ENCODE data around the gene ERBB2. TPM values are rescaled to one million over a fixed set of nuclear protein-coding genes. Genes with fewer than 3 reads are reported as not detected.
A peak's percentile ranks its signal among the peaks of the same experiment; 100 is the strongest.
"Not testable (repeated sequence)": the region's sequence is repeated elsewhere in the genome, so short reads cannot be mapped to it uniquely, and the experiment has no call there.

Gene ERBB2
- total RNA-seq, 1 donor, result 44.2 TPM

DNA sequence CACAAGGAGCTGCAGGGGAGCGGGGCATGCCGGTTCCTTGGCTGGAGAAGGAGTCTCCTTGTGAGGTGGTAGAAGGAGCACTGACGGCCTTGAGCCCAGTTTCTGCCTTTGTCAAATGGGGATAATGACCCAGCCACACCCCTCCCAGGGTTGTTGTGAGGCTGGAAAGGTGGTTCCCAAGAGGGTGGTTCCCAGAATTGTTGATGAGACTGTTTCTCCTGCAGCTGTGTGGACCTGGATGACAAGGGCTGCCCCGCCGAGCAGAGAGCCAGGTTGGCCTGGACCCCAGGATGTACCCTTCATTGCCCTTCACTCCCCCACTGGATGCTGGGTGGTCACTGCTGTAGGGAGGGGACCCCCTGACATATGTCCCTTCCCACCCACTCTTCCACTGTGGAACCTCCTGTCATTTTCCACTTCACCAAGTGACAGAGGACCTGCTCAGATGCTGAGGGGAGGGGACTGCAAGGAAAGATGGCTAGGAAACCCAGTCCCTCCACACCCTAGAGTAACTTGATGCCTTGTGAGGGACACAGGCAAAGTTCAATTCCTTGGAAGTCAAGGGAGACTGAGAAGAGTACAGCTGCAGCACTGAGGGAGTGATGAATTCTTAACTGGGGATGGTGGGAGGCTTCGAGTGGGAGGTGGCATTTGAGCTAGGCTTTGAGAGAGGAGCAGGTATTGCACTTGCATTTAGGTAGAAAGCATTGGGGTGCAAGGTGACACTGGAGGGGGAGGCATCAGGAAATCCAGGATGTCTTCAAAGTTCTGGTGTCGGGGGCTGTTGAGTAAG, 19.9 kb downstream of the ERBB2 start:
- Histone ChIP-seq H4K20me1 (ENCODE audit: insufficient read depth, low read length) (no peaks in the 10 kb centered on the region), H3K36me3 (ENCODE audit: insufficient read depth, low read length) (peaks cover 40% of the 10 kb centered on the region), H3K4me1 (ENCODE audit: insufficient read depth, low read length) (no peaks in the 10 kb centered on the region), H2AFZ (ENCODE audit: low read length) (no peak overlapping the region), H3K79me2 (ENCODE audit: insufficient read depth, low read length) (no peaks in the 10 kb centered on the region), H3K9me3 (ENCODE audit: low read depth, low read length) (no peaks in the 10 kb centered on the region), H3K27ac (ENCODE audit: low read depth, low read length) (no peak overlapping the region), H3K4me2 (ENCODE audit: insufficient read depth, low read length) (no peak overlapping the region), H3K4me3 (ENCODE audit: insufficient read depth, low read length) (no peak overlapping the region), H3K27me3 (ENCODE audit: insufficient read depth, low read length) (no peaks in the 10 kb centered on the region)
- TF ChIP-seq, protein P1, sequence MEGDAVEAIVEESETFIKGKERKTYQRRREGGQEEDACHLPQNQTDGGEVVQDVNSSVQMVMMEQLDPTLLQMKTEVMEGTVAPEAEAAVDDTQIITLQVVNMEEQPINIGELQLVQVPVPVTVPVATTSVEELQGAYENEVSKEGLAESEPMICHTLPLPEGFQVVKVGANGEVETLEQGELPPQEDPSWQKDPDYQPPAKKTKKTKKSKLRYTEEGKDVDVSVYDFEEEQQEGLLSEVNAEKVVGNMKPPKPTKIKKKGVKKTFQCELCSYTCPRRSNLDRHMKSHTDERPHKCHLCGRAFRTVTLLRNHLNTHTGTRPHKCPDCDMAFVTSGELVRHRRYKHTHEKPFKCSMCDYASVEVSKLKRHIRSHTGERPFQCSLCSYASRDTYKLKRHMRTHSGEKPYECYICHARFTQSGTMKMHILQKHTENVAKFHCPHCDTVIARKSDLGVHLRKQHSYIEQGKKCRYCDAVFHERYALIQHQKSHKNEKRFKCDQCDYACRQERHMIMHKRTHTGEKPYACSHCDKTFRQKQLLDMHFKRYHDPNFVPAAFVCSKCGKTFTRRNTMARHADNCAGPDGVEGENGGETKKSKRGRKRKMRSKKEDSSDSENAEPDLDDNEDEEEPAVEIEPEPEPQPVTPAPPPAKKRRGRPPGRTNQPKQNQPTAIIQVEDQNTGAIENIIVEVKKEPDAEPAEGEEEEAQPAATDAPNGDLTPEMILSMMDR (IDR thresholded peaks at IDR 0.05; ENCODE audit: extremely low read depth, low read depth, low read length), result no peak
- DNase-seq (ENCODE audit: insufficient read length, low spot score, missing footprints), result peak; percentile 61

GRCh38 chr17:39722104-39722503, 22.2 kb downstream of the ERBB2 start:
- Histone ChIP-seq H3K79me2 (ENCODE audit: insufficient read depth, low read length) (no peaks in the 10 kb centered on the region), H3K4me3 (ENCODE audit: insufficient read depth, low read length) (no peak overlapping the region), H3K36me3 (ENCODE audit: insufficient read depth, low read length) (peaks cover 43% of the 10 kb centered on the region), H3K27ac (ENCODE audit: low read depth, low read length) (no peak overlapping the region), H4K20me1 (ENCODE audit: insufficient read depth, low read length) (no peaks in the 10 kb centered on the region), H3K4me2 (ENCODE audit: insufficient read depth, low read length) (no peak overlapping the region), H3K9me3 (ENCODE audit: low read depth, low read length) (no peaks in the 10 kb centered on the region), H3K4me1 (ENCODE audit: insufficient read depth, low read length) (no peaks in the 10 kb centered on the region), H3K27me3 (ENCODE audit: insufficient read depth, low read length) (no peaks in the 10 kb centered on the region), H2AFZ (ENCODE audit: low read length) (no peak overlapping the region)
- DNase-seq (ENCODE audit: insufficient read length, low spot score, missing footprints), result no peak
- TF ChIP-seq, protein P1 (IDR thresholded peaks at IDR 0.05; ENCODE audit: extremely low read depth, low read depth, low read length), result no peak

DNA sequence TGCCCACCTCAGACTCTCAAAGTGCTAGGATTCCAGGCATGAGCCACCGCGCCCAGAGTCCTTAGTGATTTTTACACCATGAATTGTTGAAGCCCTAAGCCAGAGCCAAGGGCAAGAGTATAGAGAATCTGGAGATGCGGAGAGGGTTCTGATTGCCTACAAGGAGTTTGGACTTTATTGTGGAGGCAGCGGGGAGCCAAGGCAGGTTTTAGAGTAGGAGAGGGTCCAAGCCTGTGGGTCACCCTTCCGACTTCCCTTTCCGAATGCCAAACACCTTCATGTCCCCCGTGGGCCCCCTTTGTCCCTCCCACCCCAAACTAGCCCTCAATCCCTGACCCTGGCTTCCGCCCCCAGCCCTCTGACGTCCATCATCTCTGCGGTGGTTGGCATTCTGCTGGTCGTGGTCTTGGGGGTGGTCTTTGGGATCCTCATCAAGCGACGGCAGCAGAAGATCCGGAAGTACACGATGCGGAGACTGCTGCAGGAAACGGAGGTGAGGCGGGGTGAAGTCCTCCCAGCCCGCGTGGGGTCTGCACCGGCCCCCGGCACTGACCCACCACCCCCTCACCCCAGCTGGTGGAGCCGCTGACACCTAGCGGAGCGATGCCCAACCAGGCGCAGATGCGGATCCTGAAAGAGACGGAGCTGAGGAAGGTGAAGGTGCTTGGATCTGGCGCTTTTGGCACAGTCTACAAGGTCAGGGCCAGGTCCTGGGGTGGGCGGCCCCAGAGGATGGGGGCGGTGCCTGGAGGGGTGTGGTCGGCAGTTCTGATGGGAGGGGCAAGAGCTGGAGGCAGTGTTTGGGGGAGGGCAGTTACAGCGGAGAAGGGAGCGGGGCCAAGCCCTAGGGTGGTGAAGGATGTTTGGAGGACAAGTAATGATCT, 23.3 kb downstream of the ERBB2 start:
- H4K20me1 ChIP-seq (ENCODE audit: insufficient read depth, low read length), result no peaks in the 10 kb centered on the region
- no peak overlapping the region for H3K4me3 ChIP-seq (ENCODE audit: insufficient read depth, low read length)
- H3K4me1 ChIP-seq (ENCODE audit: insufficient read depth, low read length), result no peaks in the 10 kb centered on the region
- H3K27me3 ChIP-seq (ENCODE audit: insufficient read depth, low read length), result no peaks in the 10 kb centered on the region
- no peak overlapping the region for H3K27ac ChIP-seq (ENCODE audit: low read depth, low read length)
- H2AFZ ChIP-seq (ENCODE audit: low read length), result no peak overlapping the region
- H3K36me3 ChIP-seq (ENCODE audit: insufficient read depth, low read length), result peaks cover 37% of the 10 kb centered on the region
- TF ChIP-seq, protein P1 (IDR thresholded peaks at IDR 0.05; ENCODE audit: extremely low read depth, low read depth, low read length), result no peak
- DNase-seq (ENCODE audit: insufficient read length, low spot score, missing footprints), result peak; percentile 43
- no peak overlapping the region for H3K4me2 ChIP-seq (ENCODE audit: insufficient read depth, low read length)
- H3K79me2 ChIP-seq (ENCODE audit: insufficient read depth, low read length), result no peaks in the 10 kb centered on the region
- no peaks in the 10 kb centered on the region for H3K9me3 ChIP-seq (ENCODE audit: low read depth, low read length)

DNA sequence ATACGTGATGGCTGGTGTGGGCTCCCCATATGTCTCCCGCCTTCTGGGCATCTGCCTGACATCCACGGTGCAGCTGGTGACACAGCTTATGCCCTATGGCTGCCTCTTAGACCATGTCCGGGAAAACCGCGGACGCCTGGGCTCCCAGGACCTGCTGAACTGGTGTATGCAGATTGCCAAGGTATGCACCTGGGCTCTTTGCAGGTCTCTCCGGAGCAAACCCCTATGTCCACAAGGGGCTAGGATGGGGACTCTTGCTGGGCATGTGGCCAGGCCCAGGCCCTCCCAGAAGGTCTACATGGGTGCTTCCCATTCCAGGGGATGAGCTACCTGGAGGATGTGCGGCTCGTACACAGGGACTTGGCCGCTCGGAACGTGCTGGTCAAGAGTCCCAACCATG, 24.9 kb downstream of the ERBB2 start:
- H3K27ac ChIP-seq (ENCODE audit: low read depth, low read length), result no peak overlapping the region
- no peaks in the 10 kb centered on the region for H3K27me3 ChIP-seq (ENCODE audit: insufficient read depth, low read length)
- TF ChIP-seq, protein P1 (IDR thresholded peaks at IDR 0.05; ENCODE audit: extremely low read depth, low read depth, low read length), result no peak
- no peak overlapping the region for H3K4me2 ChIP-seq (ENCODE audit: insufficient read depth, low read length)
- H3K4me1 ChIP-seq (ENCODE audit: insufficient read depth, low read length), result peaks cover 5% of the 10 kb centered on the region
- no peaks in the 10 kb centered on the region for H3K79me2 ChIP-seq (ENCODE audit: insufficient read depth, low read length)
- DNase-seq (ENCODE audit: insufficient read length, low spot score, missing footprints), result peak; percentile 25
- peaks cover 31% of the 10 kb centered on the region for H3K36me3 ChIP-seq (ENCODE audit: insufficient read depth, low read length)
- H4K20me1 ChIP-seq (ENCODE audit: insufficient read depth, low read length), result no peaks in the 10 kb centered on the region
- H2AFZ ChIP-seq (ENCODE audit: low read length), result no peak overlapping the region
- no peaks in the 10 kb centered on the region for H3K9me3 ChIP-seq (ENCODE audit: low read depth, low read length)
- no peak overlapping the region for H3K4me3 ChIP-seq (ENCODE audit: insufficient read depth, low read length)

DNA sequence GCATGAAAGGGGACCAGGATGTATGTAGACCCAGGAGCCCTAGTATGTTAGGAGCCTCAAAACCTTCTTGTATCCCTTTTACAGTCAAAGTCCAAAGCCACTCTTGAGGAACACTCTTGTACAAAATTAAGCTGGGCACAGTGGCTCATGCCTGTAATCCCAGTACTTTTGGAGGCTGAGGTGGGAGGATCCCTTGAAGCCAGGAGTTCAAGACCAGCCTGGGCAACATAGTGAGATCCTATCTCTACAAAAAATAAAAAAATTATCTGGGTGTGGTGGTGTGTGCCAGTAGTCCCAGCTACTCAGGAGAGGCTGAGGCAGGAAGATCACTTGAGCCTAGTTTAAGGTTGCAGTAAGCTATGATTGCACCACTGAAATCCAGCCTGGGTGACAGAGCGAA, 26.1 kb downstream of the ERBB2 start:
- not testable (repeated sequence) for H3K4me1 ChIP-seq (ENCODE audit: insufficient read depth, low read length); H3K79me2 ChIP-seq (ENCODE audit: insufficient read depth, low read length); H3K4me3 ChIP-seq (ENCODE audit: insufficient read depth, low read length); H3K27me3 ChIP-seq (ENCODE audit: insufficient read depth, low read length); H4K20me1 ChIP-seq (ENCODE audit: insufficient read depth, low read length); H3K27ac ChIP-seq (ENCODE audit: low read depth, low read length); H3K9me3 ChIP-seq (ENCODE audit: low read depth, low read length); H3K4me2 ChIP-seq (ENCODE audit: insufficient read depth, low read length); H2AFZ ChIP-seq (ENCODE audit: low read length); DNase-seq (ENCODE audit: insufficient read length, low spot score, missing footprints)
- H3K36me3 ChIP-seq (ENCODE audit: insufficient read depth, low read length), result peaks cover 23% of the 10 kb centered on the region

Data from osteoblast (primary cell).